MM.1S (cell line): ENCODE measurements around the gene SNRPA1.

Experiments used
- CTCF ChIP-seq: fragments of 300-600 bp; sonication (generic); IDR thresholded peaks from 2 replicates; pipeline ENCODE4 v1.5.1; 2016; ENCODE audit warnings: antibody characterized with exemption, low read length, mixed read lengths
- EZH2 ChIP-seq: fragments of 300-600 bp; sonication (generic); optimal IDR thresholded peaks from 2 replicates; pipeline ENCODE3; 2017; ENCODE audit warnings: low read depth, mild to moderate bottlenecking, antibody characterized with exemption, low read length, mixed read lengths
- EZH2phosphoT487 ChIP-seq: fragments of 300-600 bp; sonication (generic); IDR thresholded peaks from 2 replicates; pipeline ENCODE4 v1.6.1; 2018; ENCODE audit warnings: antibody characterized with exemption, low read length

DNA sequence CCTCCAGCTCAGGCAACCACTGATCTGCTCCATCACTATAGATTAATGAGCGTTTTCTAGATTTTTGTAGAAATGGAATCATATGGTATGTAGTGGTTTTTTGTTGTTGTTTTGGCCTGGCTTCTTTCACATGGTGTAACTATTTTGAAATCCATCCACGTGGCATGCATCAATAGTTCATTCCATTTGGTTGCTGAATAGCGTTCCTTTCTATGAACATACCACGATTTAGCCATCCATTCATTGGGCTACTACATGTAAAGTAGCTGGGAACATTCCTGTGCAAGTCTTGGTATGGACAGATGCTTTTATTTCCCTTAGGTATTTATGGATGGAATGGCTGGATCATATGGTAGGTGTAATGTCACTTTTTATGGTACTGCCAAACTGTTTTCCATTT lies 32.5 kb downstream of the SNRPA1 start:
- TF ChIP-seq CTCF (no peak), EZH2 (no peak), EZH2phosphoT487 (no peak)
